ENCODE data around the gene RND3. TPM values are rescaled to one million over a fixed set of nuclear protein-coding genes. Genes with fewer than 3 reads are reported as not detected.

Gene RND3
- total and polyA plus RNA-seq, 2 experiments from 2014 or later, result 199 to 271 TPM

DNA sequence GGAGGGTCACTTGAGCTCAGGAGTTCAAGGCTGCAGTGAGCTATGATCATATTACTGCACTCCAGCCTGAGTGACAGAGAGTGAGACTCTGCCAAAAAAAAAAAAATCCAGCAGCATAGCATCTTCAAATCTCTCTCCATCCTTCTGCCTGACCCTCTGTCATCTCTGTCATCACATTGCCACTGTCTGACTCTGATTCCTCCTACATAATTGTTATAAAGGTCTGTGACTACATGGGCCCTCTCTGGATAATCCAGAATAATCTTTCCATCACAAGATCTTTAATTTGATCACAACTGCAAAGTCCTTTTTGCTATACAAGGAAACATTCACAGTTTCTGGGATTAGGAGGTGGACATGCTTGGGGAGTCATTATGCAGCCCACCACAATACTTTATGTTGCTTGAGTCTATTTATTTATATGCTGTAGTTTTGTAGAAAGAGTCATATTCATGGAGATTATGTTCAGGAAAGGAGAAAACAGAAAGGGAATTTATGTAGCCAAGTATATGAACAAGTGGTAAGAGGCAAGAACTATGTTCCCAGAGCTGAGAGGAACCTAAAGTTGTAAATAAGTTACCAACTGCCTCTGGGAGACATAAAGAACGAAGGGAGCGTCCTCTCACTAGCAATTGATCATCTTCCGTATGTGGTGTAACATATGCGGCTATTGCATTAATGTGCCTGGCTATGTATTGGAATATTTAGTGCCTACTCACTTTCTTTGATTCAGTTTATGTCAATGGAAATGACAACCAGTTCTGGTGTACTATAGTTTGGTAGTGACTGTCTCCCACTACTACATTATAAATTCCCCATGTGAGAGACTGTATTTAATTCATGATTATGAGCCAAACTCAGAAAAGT, 21.5 kb downstream of the RND3 start:
- Histone ChIP-seq H3F3A (ENCODE audit: insufficient read depth) (peaks cover 69% of the 10 kb centered on the region), H3K9me3 (ENCODE audit: low read depth) (no peaks in the 10 kb centered on the region), H3K9ac (peak overlapping the region; percentile 69), H3K79me2 (ENCODE audit: insufficient read depth) (peaks cover 31% of the 10 kb centered on the region), H3K9me2 (ENCODE audit: insufficient read depth) (no peaks in the 10 kb centered on the region), H3K36me3 (ENCODE audit: low read depth) (peaks cover 33% of the 10 kb centered on the region), H3K4me3 (0 out of 2 replicates have a peak overlapping the region, but pooled peaks have one; percentile 11), H3K27ac (peak overlapping the region; percentile 95), H3K4me1 (ENCODE audit: insufficient read depth) (peaks cover 61% of the 10 kb centered on the region), H4K20me1 (ENCODE audit: insufficient read depth) (no peaks in the 10 kb centered on the region; the same call in 1 of the 2 replicates), H2AFZ (no peak overlapping the region), H3K27me3 (replicated peaks; ENCODE audit: insufficient read depth) (no peaks in the 10 kb centered on the region), H3K4me2 (ENCODE audit: unreplicated experiment) (peak overlapping the region; percentile 68)
- WGBS, 2 experiments (ENCODE audit: low coverage in 1 of 2, low lambda C conversion rate in 2 of 2, missing lambda C conversion rate in 2 of 2), result 43 to 48% methylated on average over 4 of the region's 4 CpGs
- in situ Hi-C loops (cut with MboI), result loop anchor here (10.0 kb wide), 1 partner anchor 671 kb away; no protein-coding TSS in a partner anchor
- peak; percentile 35 for DNase-seq
- TF ChIP-seq EZH2 (IDR thresholded peaks at IDR 0.05; ENCODE audit: insufficient read depth, poor library complexity, severe bottlenecking) (no peak), EZH2phosphoT487 (IDR thresholded peaks at IDR 0.05; ENCODE audit: insufficient read depth, low read depth) (no peak)

DNA sequence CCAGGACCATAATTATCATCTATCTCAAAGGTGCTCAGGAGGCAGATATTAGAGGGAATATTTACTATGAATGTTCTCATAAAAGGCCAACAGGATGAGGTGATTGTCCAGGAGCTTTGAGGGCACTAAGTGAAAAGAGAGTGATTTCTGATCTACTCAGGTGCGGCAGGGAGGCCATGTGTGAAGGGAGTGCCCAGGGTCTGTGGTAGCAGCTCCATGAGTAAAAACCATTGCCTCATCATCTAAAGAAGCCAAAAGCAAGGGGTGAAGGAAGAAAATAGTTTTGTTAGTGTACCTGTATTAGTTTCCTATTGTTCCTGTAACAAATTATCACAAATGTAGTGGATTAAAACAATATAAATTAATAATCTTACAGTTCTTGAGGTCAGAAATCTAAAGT, 22.5 kb downstream of the RND3 start:
- in situ Hi-C loops (cut with MboI), result loop anchor here (10.0 kb wide), 1 partner anchor 670 kb away; no protein-coding TSS in a partner anchor
- Histone ChIP-seq H3F3A (ENCODE audit: insufficient read depth) (peaks cover 61% of the 10 kb centered on the region), H2AFZ (no peak overlapping the region), H3K36me3 (ENCODE audit: low read depth) (peaks cover 23% of the 10 kb centered on the region), H3K4me1 (ENCODE audit: insufficient read depth) (peaks cover 51% of the 10 kb centered on the region), H3K4me3 (no peak overlapping the region), H4K20me1 (ENCODE audit: insufficient read depth) (no peaks in the 10 kb centered on the region), H3K9me2 (ENCODE audit: insufficient read depth) (no peaks in the 10 kb centered on the region), H3K9me3 (ENCODE audit: low read depth) (no peaks in the 10 kb centered on the region), H3K79me2 (ENCODE audit: insufficient read depth) (peaks cover 21% of the 10 kb centered on the region), H3K9ac (no peak overlapping the region), H3K27ac (peak overlapping the region; percentile 95), H3K4me2 (ENCODE audit: unreplicated experiment) (no peak overlapping the region), H3K27me3 (replicated peaks; ENCODE audit: insufficient read depth) (no peaks in the 10 kb centered on the region)
- WGBS, 2 experiments (ENCODE audit: low coverage in 1 of 2, low lambda C conversion rate in 2 of 2, missing lambda C conversion rate in 2 of 2), result 97 to 100% methylated on average over 1 of the region's 1 CpG
- peak; percentile 7 for DNase-seq
- TF ChIP-seq EZH2 (IDR thresholded peaks at IDR 0.05; ENCODE audit: insufficient read depth, poor library complexity, severe bottlenecking) (no peak), EZH2phosphoT487 (IDR thresholded peaks at IDR 0.05; ENCODE audit: insufficient read depth, low read depth) (no peak)

DNA sequence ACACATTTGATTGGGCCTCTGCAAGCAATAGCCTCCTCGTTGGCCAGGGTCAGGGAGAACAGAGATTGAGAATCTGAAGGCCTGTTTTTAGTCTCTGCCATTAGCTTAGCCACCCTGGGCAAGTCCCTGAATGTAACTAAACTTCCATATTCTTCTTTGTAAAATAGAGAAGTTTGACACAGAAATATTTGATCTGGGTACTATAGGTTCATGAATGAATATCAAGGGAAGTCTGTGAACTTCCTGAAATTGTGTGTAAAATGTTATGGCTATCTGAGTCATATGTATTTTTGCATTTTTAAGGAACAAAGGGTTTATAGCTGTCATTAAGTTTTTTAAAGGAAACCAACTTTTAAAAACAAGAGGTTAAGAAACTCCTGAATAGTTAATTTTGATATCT, 23.2 kb downstream of the RND3 start:
- Histone ChIP-seq H3K27ac (no peak overlapping the region), H3K9me3 (ENCODE audit: low read depth) (no peaks in the 10 kb centered on the region), H3K4me3 (no peak overlapping the region), H2AFZ (no peak overlapping the region), H3K4me1 (ENCODE audit: insufficient read depth) (peaks cover 50% of the 10 kb centered on the region), H3K4me2 (ENCODE audit: unreplicated experiment) (no peak overlapping the region), H3K9ac (no peak overlapping the region), H3K36me3 (ENCODE audit: low read depth) (peaks cover 16% of the 10 kb centered on the region), H3K27me3 (replicated peaks; ENCODE audit: insufficient read depth) (no peaks in the 10 kb centered on the region), H3F3A (ENCODE audit: insufficient read depth) (peaks cover 61% of the 10 kb centered on the region), H3K9me2 (ENCODE audit: insufficient read depth) (no peaks in the 10 kb centered on the region), H3K79me2 (ENCODE audit: insufficient read depth) (peaks cover 14% of the 10 kb centered on the region), H4K20me1 (ENCODE audit: insufficient read depth) (no peaks in the 10 kb centered on the region)
- no peak for DNase-seq
- 96% methylated on average over 1 of the region's 1 CpG for WGBS, 2 experiments (ENCODE audit: low coverage in 1 of 2, low lambda C conversion rate in 2 of 2, missing lambda C conversion rate in 2 of 2)
- in situ Hi-C loops (cut with MboI), result loop anchor here (10.0 kb wide), 1 partner anchor 669 kb away; no protein-coding TSS in a partner anchor
- TF ChIP-seq EZH2 (IDR thresholded peaks at IDR 0.05; ENCODE audit: insufficient read depth, poor library complexity, severe bottlenecking) (no peak), EZH2phosphoT487 (IDR thresholded peaks at IDR 0.05; ENCODE audit: insufficient read depth, low read depth) (no peak)

DNA sequence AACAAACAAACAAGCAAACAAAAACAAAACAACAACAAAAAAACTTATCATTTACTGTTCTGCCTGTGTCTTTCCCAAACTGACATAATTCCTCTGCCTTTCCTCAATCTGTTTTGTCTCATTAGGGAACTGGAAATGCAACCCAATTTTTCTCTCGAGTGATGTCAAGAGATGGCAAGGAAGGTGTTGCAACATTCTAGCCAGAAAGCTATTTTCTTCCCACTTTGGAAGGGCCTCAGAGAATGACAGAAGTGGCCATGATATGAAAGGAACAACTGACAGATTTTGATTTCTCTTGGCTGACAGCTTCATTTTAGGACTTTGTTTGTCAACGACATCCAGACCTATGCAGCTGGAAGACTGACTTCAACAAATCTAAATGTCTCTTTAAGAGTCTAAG, 24.7 kb downstream of the RND3 start:
- TF ChIP-seq EZH2phosphoT487 (IDR thresholded peaks at IDR 0.05; ENCODE audit: insufficient read depth, low read depth) (no peak), EZH2 (IDR thresholded peaks at IDR 0.05; ENCODE audit: insufficient read depth, poor library complexity, severe bottlenecking) (no peak)
- H3K9ac ChIP-seq, result no peak overlapping the region
- H3K4me1 ChIP-seq (ENCODE audit: insufficient read depth), result peaks cover 39% of the 10 kb centered on the region
- H4K20me1 ChIP-seq (ENCODE audit: insufficient read depth), result no peaks in the 10 kb centered on the region
- H3K27me3 ChIP-seq (replicated peaks; ENCODE audit: insufficient read depth), result no peaks in the 10 kb centered on the region
- H3K4me2 ChIP-seq (ENCODE audit: unreplicated experiment), result no peak overlapping the region
- peaks cover 50% of the 10 kb centered on the region for H3F3A ChIP-seq (ENCODE audit: insufficient read depth)
- no peaks in the 10 kb centered on the region for H3K9me3 ChIP-seq (ENCODE audit: low read depth)
- no peak overlapping the region for H3K4me3 ChIP-seq
- peak; percentile 4 for DNase-seq
- H3K27ac ChIP-seq, result no peak overlapping the region
- H3K79me2 ChIP-seq (ENCODE audit: insufficient read depth), result no peaks in the 10 kb centered on the region
- 0 out of 2 replicates have a peak, but pooled peaks cover 1% of the 10 kb centered on the region for H3K36me3 ChIP-seq (ENCODE audit: low read depth)
- no peak overlapping the region for H2AFZ ChIP-seq
- no peaks in the 10 kb centered on the region for H3K9me2 ChIP-seq (ENCODE audit: insufficient read depth)
- in situ Hi-C loops (cut with MboI), result loop anchor here (10.0 kb wide), 1 partner anchor 668 kb away; no protein-coding TSS in a partner anchor
- 20 to 27% methylated on average over 2 of the region's 2 CpGs for WGBS, 2 experiments (ENCODE audit: low coverage in 1 of 2, low lambda C conversion rate in 2 of 2, missing lambda C conversion rate in 2 of 2)
